Astrocyte of the cerebellum (primary cell): ENCODE results near the gene PRKN.

ENCODE experiments used
- DNase-seq: peaks from one replicate; pipeline ENCODE4 v3.0.0-alpha.2; 2011; ENCODE audit warnings: low read depth
- H3K4me3 ChIP-seq: 2 replicates; pipeline ENCODE4 v1.5.1; 2011; ENCODE audit warnings: mild to moderate bottlenecking, low read depth, low read length, moderate library complexity
- in situ Hi-C: cut with HindIII; loops from 2 replicates; pipeline ENCODE4 v1.10.0; 2017; ENCODE audit warnings: low sequenced_read_pairs
- TF ChIP-seq, protein P1 (sequence below): IDR thresholded peaks from 2 replicates; pipeline ENCODE4 v1.5.1; 2012; ENCODE audit warnings: low read length, low read depth, moderate library complexity, mild to moderate bottlenecking; ENCODE audit errors: missing control alignments

The PRKN gene

DNA sequence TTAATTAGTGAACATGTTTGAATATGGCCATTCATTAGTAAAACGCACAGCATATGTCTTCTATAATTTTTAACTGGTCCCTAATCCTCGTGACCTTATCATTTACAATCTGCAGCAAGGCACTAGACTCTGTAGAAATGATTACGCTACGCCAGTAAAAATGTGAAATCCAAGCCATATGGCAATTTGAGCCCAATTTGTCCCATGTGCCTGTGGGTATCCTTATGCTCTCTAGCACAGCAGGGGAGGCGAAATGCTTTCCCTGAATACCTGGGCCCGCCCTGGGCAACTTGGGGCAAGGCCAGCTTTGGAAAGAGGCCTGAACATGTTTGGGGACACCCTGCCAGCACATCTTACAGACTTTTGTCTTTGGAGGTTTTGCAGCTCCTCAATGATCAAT is 1331.0 kb downstream of the PRKN start:
- in situ Hi-C loops: no loop called here
- no peak overlapping the region for H3K4me3 ChIP-seq
- DNase-seq: no peak
- TF ChIP-seq, protein P1, sequence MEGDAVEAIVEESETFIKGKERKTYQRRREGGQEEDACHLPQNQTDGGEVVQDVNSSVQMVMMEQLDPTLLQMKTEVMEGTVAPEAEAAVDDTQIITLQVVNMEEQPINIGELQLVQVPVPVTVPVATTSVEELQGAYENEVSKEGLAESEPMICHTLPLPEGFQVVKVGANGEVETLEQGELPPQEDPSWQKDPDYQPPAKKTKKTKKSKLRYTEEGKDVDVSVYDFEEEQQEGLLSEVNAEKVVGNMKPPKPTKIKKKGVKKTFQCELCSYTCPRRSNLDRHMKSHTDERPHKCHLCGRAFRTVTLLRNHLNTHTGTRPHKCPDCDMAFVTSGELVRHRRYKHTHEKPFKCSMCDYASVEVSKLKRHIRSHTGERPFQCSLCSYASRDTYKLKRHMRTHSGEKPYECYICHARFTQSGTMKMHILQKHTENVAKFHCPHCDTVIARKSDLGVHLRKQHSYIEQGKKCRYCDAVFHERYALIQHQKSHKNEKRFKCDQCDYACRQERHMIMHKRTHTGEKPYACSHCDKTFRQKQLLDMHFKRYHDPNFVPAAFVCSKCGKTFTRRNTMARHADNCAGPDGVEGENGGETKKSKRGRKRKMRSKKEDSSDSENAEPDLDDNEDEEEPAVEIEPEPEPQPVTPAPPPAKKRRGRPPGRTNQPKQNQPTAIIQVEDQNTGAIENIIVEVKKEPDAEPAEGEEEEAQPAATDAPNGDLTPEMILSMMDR: no peak

DNA sequence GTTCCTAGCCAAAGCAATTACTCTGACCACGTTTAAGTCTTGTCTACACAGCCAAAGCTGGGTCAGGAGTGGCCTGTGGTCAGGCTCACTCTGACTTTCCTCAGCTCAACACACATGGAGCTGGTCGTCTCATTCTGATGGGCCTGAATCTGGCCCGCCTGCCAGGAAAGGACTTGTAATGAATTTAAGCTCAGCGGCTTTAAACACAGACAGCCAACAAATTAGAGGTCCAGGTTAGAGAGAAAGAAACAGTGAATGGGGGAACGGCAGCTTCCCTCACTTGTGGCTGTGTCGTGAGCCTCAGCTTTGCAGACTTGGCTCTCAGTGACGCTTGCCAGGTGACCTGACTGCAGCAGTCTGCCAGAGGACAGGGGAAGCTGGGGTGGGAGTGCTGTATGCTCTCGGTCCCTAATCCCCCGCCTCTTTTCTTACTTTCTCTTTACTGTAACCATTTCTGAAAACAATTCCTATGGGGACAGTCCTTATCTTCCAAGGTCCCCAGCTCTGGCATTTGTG is 1331.8 kb downstream of the PRKN start:
- no peak overlapping the region for H3K4me3 ChIP-seq
- in situ Hi-C loops: no loop called here
- TF ChIP-seq, protein P1: no peak
- no peak for DNase-seq

DNA sequence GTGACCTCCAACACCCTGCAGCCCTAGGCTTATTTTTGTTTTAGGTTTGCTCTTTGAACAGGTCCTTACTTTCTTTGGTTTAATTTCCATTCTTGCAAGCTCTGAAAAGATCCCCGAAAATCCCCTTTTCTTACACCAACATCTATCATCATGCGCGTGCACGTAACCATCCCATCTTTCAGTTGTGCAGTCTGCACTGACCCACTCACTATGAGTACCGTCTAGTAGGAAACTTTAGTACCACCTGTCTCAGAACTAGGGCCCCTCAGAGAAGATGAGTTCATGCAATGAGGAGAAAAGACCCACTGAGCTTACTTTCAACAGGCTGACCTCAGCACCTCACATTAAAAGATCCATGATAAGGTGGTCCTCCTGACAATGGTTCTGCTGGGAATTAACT is 1333.1 kb downstream of the PRKN start:
- in situ Hi-C loops: no loop called here
- H3K4me3 ChIP-seq: no peak overlapping the region
- no peak for DNase-seq
- TF ChIP-seq, protein P1: no peak

DNA sequence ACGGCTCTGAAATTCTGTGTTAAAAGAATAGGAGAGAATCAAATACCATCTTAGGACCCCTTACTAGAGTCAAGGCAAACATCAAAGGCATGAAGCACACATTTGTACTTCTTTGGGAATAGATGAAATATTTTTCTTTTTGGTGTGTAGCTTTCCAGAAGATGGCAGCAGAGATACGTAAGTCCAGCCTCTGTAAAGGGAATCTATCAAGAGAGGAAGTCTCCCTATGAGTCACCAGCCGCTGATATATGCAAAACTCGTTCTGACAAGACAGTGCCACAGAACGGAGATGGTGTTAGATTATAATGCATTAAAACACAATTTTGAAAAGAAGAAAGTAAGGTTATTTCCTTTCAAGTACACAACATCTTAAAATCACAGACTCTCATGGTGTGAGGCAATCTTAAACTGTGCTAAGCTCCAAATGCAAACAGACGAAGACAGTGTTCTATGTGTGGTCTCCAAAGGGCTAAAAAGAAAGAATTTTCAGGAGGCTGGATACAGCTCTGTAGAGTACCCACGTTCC is 1333.7 kb downstream of the PRKN start:
- no peak overlapping the region for H3K4me3 ChIP-seq
- DNase-seq: peak; percentile 88
- TF ChIP-seq, protein P1: peak; percentile 45
- in situ Hi-C loops: no loop called here

DNA sequence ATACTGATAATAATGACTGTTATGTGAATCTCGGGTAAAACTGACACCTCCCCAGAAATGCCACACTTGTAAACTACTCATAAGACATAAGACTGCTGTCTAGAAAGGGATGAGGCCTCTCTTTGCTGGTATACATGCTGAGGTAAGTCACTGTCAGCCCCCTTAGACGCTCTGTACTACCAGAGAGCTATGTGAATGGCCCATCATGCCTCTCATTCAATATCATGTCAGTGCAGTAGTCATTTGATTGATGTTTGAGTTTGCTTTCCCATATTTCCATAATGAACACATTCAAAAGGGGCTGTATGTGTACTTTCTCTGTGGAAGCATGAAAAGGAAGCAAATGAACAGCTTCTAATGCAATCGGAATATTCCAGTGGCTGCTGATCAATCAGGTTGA is 1334.3 kb downstream of the PRKN start:
- H3K4me3 ChIP-seq: no peak overlapping the region
- in situ Hi-C loops: no loop called here
- TF ChIP-seq, protein P1: no peak
- DNase-seq: no peak

DNA sequence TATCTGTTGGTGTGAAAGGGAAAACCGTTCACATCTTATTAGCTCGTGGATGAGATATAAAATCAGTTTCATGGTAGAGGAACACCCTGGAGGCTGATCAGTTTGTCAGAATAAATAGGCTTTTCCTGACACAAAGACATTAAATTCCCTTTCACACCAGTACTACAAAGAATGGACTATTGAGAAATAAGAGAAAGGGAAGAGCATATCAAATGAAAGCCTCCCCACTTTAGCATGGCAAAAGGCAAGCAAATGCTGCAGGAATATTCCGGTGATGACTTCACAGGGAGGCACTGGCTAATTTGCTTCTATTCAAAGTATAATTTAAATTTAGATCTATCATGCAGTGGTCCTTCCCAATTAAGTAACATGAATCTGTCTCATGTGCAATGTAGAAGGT is 1337.8 kb downstream of the PRKN start:
- H3K4me3 ChIP-seq: no peak overlapping the region
- TF ChIP-seq, protein P1: no peak
- in situ Hi-C loops: no loop called here
- DNase-seq: no peak
